ENCODE data around the gene P4HTM.

The P4HTM gene

GRCh38 chr3:49027634-49028033 lies 37.6 kb downstream of the P4HTM start:
- DNase-seq (ENCODE audit: low read depth, low spot score), result no peak
- H3K4me3 ChIP-seq (ENCODE audit: low read depth, low read length), result 0 out of 2 replicates have a peak overlapping the region, but pooled peaks have one; percentile 3
- CTCF ChIA-PET, result interaction anchor here (1.7 kb wide), 1 partner anchor 40 kb away, joined by 6 read pairs; no protein-coding TSS in a partner anchor
- POLR2A ChIA-PET, result interaction anchor here (0.9 to 3.1 kb wide), 2 partner anchors 20 to 39 kb away, joined by 3 to 19 read pairs; partner anchors contain the start of gene WDR6
- TF ChIP-seq CTCF (IDR thresholded peaks at IDR 0.05; ENCODE audit: insufficient read depth, low read length, missing control alignments), result no peak

GRCh38 chr3:49028298-49028672 lies 38.2 kb downstream of the P4HTM start:
- ChIA-PET POLR2A (interaction anchor here (0.9 to 1.9 kb wide), 4 partner anchors 7 to 65 kb away, joined by 3 to 25 read pairs (median 14); partner anchors contain the start of gene QRICH1), CTCF (interaction anchor here (1.3 to 1.7 kb wide), 2 partner anchors 41 to 142 kb away, joined by 3 to 6 read pairs; no protein-coding TSS in a partner anchor)
- DNase-seq (ENCODE audit: low read depth, low spot score), result no peak
- TF ChIP-seq CTCF (IDR thresholded peaks at IDR 0.05; ENCODE audit: insufficient read depth, low read length, missing control alignments), result no peak
- peak overlapping the region; percentile 90 for H3K4me3 ChIP-seq (ENCODE audit: low read depth, low read length)

- peak; percentile 14 for TF ChIP-seq CTCF (IDR thresholded peaks at IDR 0.05; ENCODE audit: insufficient read depth, low read length, missing control alignments)
- peak within 1 kb of the TSS; percentile 90 for H3K4me3 ChIP-seq (ENCODE audit: low read depth, low read length)
- ChIA-PET CTCF (interaction anchor here (0.6 to 1.7 kb wide), 5 partner anchors 13 to 142 kb away, joined by 3 to 6 read pairs (median 3); partner anchors contain the start of gene WDR6), POLR2A (interaction anchor here (0.6 to 1.9 kb wide), 16 partner anchors 8 to 344 kb away, joined by 3 to 25 read pairs (median 6); partner anchors contain the start of genes DALRD3, LAMB2, P4HTM and QRICH1)
- DNase-seq (ENCODE audit: low read depth, low spot score), result no peak
Measured at GRCh38 chr3:49028673-49029562, 38.9 kb downstream of the P4HTM start, which contains the start of gene IMPDH2. TSS of gene IMPDH2 (minus strand) at chr3:49029398. CDS start at chr3:49029350, 48 bp downstream.

GRCh38 chr3:49029563-49029884 lies 39.5 kb downstream of the P4HTM start:
- H3K4me3 ChIP-seq (ENCODE audit: low read depth, low read length), result no peak overlapping the region
- POLR2A ChIA-PET, result interaction anchor here (0.6 to 1.9 kb wide), 14 partner anchors 9 to 345 kb away, joined by 3 to 25 read pairs (median 6); partner anchors contain the start of genes DALRD3, LAMB2, P4HTM and QRICH1
- TF ChIP-seq CTCF (IDR thresholded peaks at IDR 0.05; ENCODE audit: insufficient read depth, low read length, missing control alignments), result no peak
- DNase-seq (ENCODE audit: low read depth, low spot score), result no peak
- CTCF ChIA-PET, result interaction anchor here (0.6 to 1.3 kb wide), 4 partner anchors 14 to 141 kb away, joined by 3 read pairs; partner anchors contain the start of gene WDR6

- no peak for TF ChIP-seq CTCF (IDR thresholded peaks at IDR 0.05; ENCODE audit: insufficient read depth, low read length, missing control alignments)
- DNase-seq (ENCODE audit: low read depth, low spot score), result no peak
- CTCF ChIA-PET, result interaction anchor here (2.4 kb wide), 1 partner anchor 8 kb away, joined by 24 read pairs; the partner anchor contains the start of gene NDUFAF3
- POLR2A ChIA-PET, result interaction anchor here (0.7 to 2.5 kb wide), 2 partner anchors 9 to 62 kb away, joined by 4 to 9 read pairs; partner anchors contain the start of gene NDUFAF3
- H3K4me3 ChIP-seq (ENCODE audit: low read depth, low read length), result no peak overlapping the region
Measured at GRCh38 chr3:49030321-49030720, 40.3 kb downstream of the P4HTM start.

All from AG04449 (cell line).